Heart left ventricle (tissue), 13 donors: ENCODE data around the gene DAW1.

Experiments used
- POLR2A ChIP-seq, 2 donors: fragments of 450-650 bp; IDR thresholded peaks; one replicate each; pipeline ENCODE4 v1.6.1; 2017; ENCODE audit warnings: antibody characterized with exemption in 2 of 2, mild to moderate bottlenecking in 2 of 2, moderate library complexity in 2 of 2
- TF ChIP-seq, protein P1 (sequence below), 12 donors: fragments of 200-600 bp; sonication (generic) in 4 of 12; IDR thresholded peaks; one replicate each; pipeline versions ENCODE4 v1.5.0 to v1.8.0; 2018 to 2022; ENCODE audit warnings: antibody characterized with exemption in 12 of 12, mild to moderate bottlenecking in 5 of 12
- donor health status: ischemic (EF 13 %, LVEDD 7.1; RV severe dilation, severe dysfunction).
- donor health status: DM: no; HTN: yes; CAD: no.
- donor health status: DM: no; HTN: no; CAD: no.
- donor health status: ischemic (EF 25% LVEDD 6.9; RV normal size, moderate dysfunction).
- donor health status: ischemic (EF 25% LVEDD 5.7; RV mildly dilated, moderate dysfunction).
- donor health status: ischemic (EF 35%, LVEDD 5.7; RV mildly dilated, moderate dysfunction).
- donor health status: nonischemic (EF 11% LVEDD 7.7; RV severe dilation, severe dysfunction).
- donor health status: DM: yes; HTN: yes; CAD: no.
- donor health status: PGD.
- donor health status: ischemic (EF 29% LVEDD 5.4; RV normal size, mild dysfunction).
- donor health status: nonischemic (EF 23%, LVEDD 6.1; RV moderate dilation, normal function).

GRCh38 chr2:227877421-227878310, 6.2 kb downstream of the DAW1 start:
- TF ChIP-seq, protein P1, sequence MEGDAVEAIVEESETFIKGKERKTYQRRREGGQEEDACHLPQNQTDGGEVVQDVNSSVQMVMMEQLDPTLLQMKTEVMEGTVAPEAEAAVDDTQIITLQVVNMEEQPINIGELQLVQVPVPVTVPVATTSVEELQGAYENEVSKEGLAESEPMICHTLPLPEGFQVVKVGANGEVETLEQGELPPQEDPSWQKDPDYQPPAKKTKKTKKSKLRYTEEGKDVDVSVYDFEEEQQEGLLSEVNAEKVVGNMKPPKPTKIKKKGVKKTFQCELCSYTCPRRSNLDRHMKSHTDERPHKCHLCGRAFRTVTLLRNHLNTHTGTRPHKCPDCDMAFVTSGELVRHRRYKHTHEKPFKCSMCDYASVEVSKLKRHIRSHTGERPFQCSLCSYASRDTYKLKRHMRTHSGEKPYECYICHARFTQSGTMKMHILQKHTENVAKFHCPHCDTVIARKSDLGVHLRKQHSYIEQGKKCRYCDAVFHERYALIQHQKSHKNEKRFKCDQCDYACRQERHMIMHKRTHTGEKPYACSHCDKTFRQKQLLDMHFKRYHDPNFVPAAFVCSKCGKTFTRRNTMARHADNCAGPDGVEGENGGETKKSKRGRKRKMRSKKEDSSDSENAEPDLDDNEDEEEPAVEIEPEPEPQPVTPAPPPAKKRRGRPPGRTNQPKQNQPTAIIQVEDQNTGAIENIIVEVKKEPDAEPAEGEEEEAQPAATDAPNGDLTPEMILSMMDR (IDR thresholded peaks at IDR 0.05) = no peak
- TF ChIP-seq POLR2A (IDR thresholded peaks at IDR 0.05) = no peak
